Fibroblast of mammary gland (primary cell): ENCODE measurements around the gene AP5S1.

Experiments used
- DNase-seq: peaks from one replicate; pipeline ENCODE4 v3.0.0-alpha.2; 2010; ENCODE audit warnings: low read depth
- H3K4me3 ChIP-seq: 2 replicates; pipeline ENCODE4 v1.5.1; 2011; ENCODE audit warnings: low read depth, mild to moderate bottlenecking, low read length, moderate library complexity; ENCODE audit not compliant: control insufficient read depth
- CTCF ChIP-seq: conservative IDR thresholded peaks from 2 replicates; pipeline ENCODE4 v1.5.1; 2011; ENCODE audit warnings: low read depth, low read length, inconsistent platforms; ENCODE audit not compliant: control insufficient read depth, insufficient read depth

Gene AP5S1

DNA sequence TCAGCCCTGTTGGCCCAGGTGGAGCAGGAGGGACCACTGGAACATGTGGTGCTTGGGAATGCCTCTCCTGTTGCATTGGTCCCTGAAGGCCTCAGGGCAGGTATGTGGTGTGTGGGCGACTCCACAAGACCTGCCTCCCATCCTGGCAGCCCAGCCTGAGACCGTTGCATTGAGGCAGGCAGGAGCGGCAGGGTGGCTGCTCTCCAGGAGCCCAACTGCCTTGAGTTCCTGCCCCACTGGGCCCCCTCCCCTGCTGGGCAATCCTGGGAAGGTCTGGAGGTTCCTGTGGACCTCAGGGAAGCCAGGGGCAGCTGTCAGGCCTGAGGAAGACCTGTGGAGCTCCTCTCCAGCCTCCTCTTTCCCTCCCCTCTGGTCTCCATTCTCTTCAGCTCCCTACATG is 46.1 kb downstream of the AP5S1 start:
- TF ChIP-seq CTCF: no peak
- no peak overlapping the region for H3K4me3 ChIP-seq
- no peak for DNase-seq

- DNase-seq: no peak
- no peak overlapping the region for H3K4me3 ChIP-seq
- TF ChIP-seq CTCF: no peak
These were observed 47.5 kb downstream of the AP5S1 start for GRCh38 chr20:3867802-3868201.

GRCh38 chr20:3869839-3870634 is 49.7 kb downstream of the AP5S1 start:
- DNase-seq: no peak
- TF ChIP-seq CTCF: no peak
- no peak overlapping the region for H3K4me3 ChIP-seq

DNA sequence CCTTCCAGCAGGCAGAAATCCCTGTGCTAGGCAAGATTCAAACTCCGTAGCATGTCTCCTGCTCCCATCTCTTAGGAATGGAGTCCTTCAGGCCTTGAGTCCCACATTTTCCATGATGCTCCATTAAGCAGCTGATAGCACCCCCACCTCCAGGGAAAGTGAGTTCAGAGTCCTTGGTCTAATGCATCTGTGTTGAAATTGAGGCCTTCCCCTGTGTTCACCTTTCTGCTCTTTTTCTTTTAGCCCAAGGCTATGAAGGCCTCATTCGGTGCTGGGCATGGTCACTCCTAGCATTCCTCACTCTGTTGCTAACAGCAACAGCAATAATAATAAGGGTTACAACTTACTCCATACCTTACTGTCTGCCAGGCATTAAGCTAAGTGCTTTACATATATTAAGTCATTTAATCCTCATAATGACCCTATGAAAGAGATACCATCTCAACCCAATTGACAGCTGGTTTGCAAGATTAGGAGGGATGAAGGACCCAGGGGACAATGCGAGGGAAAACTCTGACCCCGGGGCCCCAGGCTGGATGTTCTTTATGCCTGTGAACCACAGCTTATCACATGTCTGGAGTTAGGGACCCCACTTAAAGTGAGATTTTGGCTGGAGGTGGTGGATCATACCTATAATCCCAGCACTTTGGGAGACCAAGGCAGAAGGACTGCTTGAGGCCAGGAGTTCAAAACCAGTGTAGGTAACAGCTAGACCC is 51.4 kb downstream of the AP5S1 start:
- no peak overlapping the region for H3K4me3 ChIP-seq
- DNase-seq: no peak
- TF ChIP-seq CTCF: no peak

- H3K4me3 ChIP-seq: no peak overlapping the region
- DNase-seq: no peak
- no peak for TF ChIP-seq CTCF
These were observed 53.2 kb downstream of the AP5S1 start for GRCh38 chr20:3873507-3873906.

- DNase-seq: peak; percentile 32
These were observed 54.0 kb downstream of the AP5S1 start for GRCh38 chr20:3874194-3874844.

More at GRCh38 chr20:3874194-3874844, 54.0 kb downstream of the AP5S1 start:
- no peak overlapping the region for H3K4me3 ChIP-seq
- TF ChIP-seq CTCF: no peak
